Measurements from ENCODE around the gene PCDHGB3. TPM values are rescaled to one million over a fixed set of nuclear protein-coding genes. Genes with fewer than 3 reads are reported as not detected.
"Not testable (repeated sequence)": the region's sequence is repeated elsewhere in the genome, so short reads cannot be mapped to it uniquely, and the experiment has no call there.

Gene PCDHGB3
- total RNA-seq, 1 donor from 2014 or later = 1.9 TPM

DNA sequence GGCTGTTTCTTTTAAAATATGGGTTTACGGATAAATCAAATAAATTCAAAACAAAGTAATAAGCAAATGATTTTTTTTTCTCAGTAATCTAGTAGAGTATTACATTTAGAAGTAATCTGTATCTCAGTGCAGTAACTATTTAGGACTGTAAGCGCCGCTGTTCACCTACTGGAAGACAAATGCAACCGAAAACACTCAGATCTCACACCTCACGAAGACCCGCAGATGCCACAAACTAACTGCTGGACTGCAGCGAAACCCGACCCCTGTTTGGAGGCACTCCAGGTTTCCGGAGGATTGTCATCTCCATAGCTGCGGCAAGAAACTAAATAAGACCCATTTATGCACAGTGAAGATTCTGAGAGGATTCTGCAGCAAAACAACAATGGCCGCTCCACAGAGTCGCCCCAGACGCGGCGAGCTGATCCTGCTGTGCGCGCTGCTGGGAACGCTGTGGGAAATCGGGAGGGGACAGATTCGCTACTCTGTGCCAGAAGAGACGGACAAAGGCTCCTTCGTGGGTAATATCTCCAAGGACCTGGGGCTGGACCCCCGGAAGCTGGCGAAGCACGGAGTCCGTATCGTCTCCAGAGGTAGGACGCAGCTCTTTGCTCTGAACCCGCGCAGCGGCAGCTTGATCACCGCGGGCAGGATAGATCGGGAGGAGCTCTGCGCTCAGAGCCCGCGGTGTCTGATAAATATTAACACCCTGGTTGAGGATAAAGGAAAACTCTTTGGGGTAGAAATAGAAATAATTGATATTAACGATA is 22.6 kb downstream of the PCDHGB3 start, which contains the start of gene PCDHGA8:
TSS of gene PCDHGA8 (plus strand) at position 205 of the 770 bp plus-strand sequence. CDS start at position 386, 181 bp downstream.
- DNase-seq (ENCODE audit: low read depth in 2 of 2) = no peak

DNA sequence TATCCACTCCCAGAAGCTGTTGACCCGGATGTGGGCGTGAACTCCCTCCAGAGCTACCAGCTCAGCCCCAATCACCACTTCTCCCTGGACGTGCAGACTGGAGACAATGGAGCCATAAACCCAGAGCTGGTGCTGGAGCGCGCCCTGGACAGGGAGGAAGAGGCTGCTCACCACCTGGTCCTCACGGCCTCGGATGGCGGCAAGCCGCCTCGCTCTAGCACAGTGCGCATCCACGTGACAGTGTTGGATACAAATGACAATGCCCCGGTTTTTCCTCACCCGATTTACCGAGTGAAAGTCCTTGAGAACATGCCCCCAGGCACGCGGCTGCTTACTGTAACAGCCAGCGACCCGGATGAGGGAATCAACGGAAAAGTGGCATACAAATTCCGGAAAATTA is 23.2 kb downstream of the PCDHGB3 start:
- DNase-seq (ENCODE audit: low read depth in 2 of 2) = no peak

DNA sequence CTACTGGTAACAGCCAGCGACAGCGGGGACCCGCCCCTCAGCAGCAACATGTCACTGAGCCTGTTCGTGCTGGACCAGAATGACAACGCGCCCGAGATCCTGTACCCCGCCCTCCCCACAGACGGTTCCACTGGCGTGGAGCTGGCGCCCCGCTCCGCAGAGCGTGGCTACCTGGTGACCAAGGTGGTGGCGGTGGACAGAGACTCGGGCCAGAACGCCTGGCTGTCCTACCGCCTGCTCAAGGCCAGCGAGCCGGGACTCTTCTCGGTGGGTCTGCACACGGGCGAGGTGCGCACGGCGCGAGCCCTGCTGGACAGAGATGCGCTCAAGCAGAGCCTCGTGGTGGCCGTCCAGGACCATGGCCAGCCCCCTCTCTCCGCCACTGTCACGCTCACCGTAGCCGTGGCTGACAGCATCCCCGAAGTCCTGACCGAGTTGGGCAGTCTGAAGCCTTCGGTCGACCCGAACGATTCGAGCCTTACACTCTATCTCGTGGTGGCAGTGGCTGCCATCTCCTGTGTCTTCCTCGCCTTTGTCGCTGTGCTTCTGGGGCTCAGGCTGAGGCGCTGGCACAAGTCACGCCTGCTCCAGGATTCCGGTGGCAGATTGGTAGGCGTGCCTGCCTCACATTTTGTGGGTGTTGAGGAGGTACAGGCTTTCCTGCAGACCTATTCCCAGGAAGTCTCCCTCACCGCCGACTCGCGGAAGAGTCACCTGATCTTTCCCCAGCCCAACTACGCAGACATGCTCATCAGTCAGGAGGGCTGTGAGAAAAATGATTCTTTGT is 24.6 kb downstream of the PCDHGB3 start:
- not testable (repeated sequence) for DNase-seq (ENCODE audit: low read depth in 2 of 2)

DNA sequence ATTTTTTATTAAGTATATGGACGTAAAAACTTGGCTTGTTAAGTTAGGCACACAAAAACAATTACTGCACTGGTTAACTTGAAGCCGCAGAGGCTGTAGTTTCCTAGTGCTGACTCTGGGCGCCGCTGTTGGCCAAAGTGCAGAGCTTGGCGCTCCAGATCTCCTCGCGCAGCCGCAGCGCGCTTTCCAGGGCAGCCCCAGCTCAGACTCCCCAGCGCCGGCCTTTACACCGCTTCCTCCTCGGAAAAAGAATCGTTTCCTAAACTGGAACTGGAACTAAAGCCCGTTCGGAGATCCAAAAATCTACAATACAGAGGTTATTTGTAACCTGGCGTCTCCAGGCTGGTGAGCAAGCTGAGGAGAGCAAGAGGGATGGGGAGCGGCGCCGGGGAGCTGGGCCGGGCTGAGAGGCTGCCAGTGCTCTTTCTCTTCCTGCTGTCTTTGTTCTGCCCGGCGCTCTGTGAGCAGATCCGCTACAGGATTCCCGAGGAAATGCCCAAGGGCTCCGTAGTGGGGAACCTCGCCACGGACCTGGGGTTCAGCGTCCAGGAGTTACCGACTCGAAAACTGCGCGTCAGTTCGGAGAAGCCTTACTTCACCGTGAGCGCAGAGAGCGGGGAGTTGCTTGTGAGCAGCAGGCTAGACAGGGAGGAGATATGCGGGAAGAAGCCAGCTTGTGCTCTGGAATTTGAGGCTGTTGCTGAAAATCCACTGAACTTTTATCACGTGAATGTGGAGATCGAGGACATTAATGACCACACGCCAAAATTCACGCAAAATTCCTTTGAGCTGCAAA is 27.9 kb downstream of the PCDHGB3 start, which contains the start of gene PCDHGB5:
TSS of gene PCDHGB5 (plus strand) at position 192 of the 796 bp plus-strand sequence. CDS start at position 373, 181 bp downstream.
- peak; percentile 18 to 70 for DNase-seq (ENCODE audit: low read depth in 2 of 2)

DNA sequence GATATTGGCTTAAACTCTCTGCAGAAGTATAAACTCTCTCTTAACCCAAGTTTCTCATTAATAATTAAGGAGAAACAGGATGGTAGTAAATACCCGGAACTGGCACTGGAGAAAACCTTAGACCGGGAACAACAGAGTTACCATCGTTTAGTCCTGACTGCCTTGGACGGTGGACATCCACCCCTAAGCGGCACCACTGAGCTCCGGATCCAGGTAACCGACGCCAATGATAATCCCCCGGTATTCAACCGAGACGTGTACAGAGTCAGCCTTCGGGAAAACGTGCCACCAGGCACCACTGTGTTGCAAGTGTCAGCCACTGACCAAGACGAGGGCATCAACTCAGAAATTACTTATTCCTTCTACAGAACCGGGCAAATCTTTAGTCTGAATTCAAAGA is 28.6 kb downstream of the PCDHGB3 start:
- DNase-seq (ENCODE audit: low read depth in 2 of 2) = no peak

DNA sequence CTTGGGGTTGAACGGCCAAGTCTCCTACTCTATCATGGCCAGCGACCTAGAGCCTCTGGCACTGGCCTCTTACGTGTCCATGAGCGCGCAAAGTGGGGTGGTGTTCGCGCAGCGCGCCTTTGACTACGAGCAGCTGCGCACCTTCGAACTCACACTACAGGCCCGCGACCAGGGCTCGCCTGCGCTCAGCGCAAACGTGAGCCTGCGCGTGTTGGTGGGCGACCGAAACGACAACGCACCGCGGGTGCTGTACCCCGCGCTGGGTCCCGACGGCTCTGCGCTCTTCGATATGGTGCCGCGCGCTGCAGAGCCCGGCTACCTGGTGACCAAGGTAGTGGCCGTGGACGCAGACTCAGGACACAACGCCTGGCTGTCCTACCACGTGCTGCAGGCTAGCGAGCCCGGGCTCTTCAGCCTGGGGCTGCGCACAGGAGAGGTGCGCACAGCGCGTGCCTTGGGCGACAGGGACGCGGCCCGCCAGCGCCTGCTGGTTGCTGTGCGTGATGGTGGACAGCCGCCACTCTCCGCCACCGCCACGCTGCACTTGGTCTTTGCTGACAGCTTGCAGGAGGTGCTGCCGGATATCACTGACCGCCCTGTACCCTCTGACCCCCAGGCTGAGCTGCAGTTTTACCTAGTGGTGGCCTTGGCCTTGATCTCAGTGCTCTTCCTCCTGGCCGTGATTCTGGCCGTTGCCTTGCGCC is 29.7 kb downstream of the PCDHGB3 start:
- DNase-seq (ENCODE audit: low read depth in 2 of 2) = no peak

DNA sequence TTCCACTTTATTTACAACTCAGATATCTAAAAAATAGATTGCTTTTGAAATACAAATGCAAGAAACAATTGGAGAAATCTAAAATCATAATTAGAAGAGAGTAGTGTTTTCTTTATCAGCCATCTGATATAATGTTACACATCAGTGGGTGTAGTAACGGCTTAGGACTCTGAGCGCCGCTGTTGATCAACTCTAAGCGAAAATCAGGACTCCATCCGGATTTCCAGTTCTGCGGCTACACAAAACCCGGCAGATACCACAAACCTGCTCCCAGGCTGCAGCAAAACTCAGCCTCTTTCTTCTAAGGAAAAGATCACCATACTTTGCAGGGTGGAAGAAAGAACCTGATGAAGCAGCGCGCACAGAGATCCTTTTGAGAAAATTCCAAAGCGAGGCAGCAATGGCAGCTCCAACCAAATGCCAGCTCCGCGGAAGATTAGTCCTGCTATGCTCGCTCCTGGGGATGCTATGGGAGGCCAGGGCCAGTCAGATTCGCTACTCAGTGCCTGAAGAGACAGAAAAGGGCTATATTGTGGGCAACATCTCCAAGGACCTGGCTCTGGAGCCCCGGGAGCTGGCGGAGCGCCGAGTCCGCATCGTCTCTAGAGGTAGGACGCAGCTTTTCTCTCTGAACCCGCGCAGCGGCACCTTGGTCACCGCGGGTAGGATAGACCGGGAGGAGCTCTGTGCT is 32.7 kb downstream of the PCDHGB3 start, which contains the start of gene PCDHGA9:
TSS of gene PCDHGA9 (plus strand) at position 226 of the 691 bp plus-strand sequence. CDS start at position 401, 175 bp downstream.
- peak in 1 of 2 donors; percentile 37 for DNase-seq (ENCODE audit: low read depth in 2 of 2)

DNA sequence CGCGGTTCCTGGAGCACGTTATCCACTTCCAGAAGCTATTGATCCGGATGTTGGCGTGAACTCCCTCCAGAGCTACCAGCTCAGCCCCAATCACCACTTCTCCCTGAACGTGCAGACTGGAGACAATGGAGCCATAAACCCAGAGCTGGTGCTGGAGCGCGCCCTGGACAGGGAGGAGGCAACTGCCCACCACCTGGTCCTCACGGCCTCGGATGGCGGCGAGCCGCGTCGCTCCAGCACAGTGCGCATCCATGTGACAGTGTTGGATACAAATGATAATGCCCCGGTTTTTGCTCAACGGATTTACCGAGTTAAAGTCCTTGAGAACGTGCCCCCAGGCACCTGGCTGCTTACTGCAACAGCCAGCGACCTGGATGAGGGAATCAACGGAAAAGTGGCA is 33.3 kb downstream of the PCDHGB3 start:
- no peak for DNase-seq (ENCODE audit: low read depth in 2 of 2)

DNA sequence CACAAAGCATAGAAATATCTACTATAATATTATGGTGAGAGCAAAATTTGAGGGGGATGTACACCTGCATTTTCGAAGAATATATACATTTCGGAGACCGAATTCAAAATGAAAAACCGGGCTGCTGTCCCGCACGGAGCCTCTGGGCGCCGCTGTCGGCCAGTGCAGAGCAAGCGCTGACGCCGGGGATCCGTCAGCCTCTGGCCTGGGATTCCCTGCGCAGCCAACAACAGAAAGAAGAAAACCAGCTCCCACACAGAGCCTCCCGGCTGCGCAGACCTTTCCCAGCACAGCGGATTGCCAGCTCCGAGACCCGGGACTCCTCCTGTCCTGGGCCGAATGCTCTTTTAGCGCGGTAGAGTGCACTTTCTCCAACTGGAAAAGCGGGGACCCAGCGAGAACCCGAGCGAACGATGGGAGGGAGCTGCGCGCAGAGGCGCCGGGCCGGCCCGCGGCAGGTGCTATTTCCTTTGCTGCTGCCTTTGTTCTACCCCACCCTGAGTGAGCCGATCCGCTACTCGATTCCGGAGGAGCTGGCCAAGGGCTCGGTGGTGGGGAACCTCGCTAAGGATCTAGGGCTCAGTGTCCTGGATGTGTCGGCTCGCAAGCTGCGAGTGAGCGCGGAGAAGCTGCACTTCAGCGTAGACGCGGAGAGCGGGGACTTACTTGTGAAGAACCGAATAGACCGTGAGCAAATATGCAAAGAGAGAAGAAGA is 37.9 kb downstream of the PCDHGB3 start, which contains the start of gene PCDHGB6:
TSS of gene PCDHGB6 (plus strand) at position 232 of the 716 bp plus-strand sequence. CDS start at position 414, 182 bp downstream.
- peak; percentile 11 to 35 for DNase-seq (ENCODE audit: low read depth in 2 of 2)

DNA sequence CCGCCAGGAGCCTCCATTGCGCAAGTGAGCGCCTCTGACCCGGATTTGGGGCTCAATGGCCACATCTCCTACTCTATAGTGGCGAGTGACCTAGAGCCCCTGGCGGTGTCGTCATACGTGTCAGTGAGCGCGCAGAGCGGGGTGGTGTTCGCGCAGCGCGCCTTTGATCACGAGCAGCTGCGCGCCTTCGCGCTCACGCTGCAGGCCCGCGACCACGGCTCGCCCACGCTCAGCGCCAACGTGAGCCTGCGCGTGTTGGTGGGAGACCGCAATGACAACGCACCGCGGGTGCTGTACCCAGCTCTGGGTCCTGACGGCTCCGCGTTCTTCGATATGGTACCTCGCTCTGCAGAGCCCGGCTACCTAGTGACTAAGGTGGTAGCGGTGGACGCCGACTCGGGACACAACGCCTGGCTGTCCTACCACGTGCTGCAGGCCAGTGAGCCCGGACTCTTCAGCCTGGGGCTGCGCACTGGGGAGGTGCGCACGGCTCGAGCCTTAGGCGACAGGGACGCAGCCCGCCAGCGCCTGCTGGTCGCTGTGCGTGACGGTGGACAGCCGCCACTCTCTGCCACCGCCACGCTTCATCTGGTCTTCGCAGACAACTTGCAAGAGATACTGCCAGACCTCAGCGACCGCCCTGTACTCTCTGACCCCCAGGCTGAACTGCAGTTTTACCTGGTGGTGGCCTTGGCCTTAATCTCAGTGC is 39.7 kb downstream of the PCDHGB3 start:
- DNase-seq (ENCODE audit: low read depth in 2 of 2) = no peak

GRCh38 chr5:141411575-141411974 is 41.5 kb downstream of the PCDHGB3 start:
- DNase-seq (ENCODE audit: low read depth in 2 of 2) = no peak

DNA sequence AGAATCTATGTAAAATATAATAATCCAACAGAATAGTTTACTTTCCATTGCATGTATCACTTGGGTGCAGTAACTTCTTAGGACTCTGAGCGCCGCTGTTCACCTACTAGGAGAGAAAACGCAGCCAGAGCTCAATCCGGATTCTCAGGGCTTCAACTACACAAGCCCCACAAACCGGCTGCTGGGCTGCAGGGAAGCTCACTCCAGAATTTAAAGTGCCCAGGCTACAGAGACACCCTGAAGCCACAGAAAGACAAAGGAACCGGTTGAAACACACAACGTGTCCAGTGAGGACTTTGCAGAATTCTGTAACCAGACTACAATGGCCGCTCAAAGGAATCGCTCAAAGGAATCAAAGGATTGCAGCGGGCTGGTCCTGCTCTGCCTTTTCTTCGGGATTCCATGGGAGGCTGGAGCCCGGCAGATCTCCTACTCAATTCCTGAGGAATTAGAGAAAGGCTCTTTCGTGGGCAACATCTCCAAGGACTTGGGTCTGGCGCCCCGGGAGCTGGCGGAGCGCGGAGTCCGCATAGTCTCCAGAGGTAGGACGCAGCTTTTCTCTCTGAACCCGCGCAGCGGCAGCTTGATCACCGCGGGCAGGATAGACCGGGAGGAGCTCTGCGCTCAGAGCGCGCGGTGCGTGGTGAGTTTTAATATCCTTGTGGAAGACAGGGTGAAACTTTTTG is 43.0 kb downstream of the PCDHGB3 start, which contains the start of gene PCDHGA10:
TSS of gene PCDHGA10 (plus strand) at position 134 of the 686 bp plus-strand sequence. CDS start at position 323, 189 bp downstream.
- DNase-seq (ENCODE audit: low read depth in 2 of 2) = peak; percentile 57 to 72

DNA sequence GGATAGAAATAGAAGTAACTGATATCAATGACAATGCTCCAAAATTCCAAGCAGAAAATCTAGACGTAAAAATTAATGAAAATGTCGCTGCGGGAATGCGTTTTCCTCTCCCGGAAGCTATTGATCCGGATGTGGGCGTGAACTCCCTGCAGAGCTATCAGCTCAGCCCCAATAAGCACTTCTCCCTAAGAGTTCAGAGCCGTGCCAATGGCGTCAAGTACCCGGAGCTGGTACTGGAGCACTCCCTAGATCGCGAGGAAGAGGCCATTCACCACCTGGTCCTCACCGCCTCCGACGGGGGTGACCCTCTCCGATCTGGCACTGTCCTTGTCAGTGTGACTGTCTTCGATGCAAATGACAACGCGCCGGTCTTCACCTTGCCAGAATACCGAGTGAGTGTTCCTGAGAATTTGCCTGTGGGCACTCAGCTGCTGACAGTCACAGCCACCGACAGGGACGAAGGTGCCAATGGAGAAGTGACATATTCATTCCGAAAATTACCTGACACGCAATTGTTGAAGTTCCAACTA is 43.6 kb downstream of the PCDHGB3 start:
- no peak for DNase-seq (ENCODE audit: low read depth in 2 of 2)

GRCh38 chr5:141414548-141415274 is 44.7 kb downstream of the PCDHGB3 start:
- DNase-seq (ENCODE audit: low read depth in 2 of 2) = not testable (repeated sequence)

- DNase-seq (ENCODE audit: low read depth in 2 of 2) = not testable (repeated sequence)
Measured at GRCh38 chr5:141415275-141415618, 45.2 kb downstream of the PCDHGB3 start.

GRCh38 chr5:141417494-141418172 is 47.6 kb downstream of the PCDHGB3 start, which contains the start of gene PCDHGB7:
Gene PCDHGB7 (plus strand): TSS chr5:141417677. CDS start chr5:141417860, 183 bp downstream.
- peak; percentile 65 to 82 for DNase-seq (ENCODE audit: low read depth in 2 of 2)

Measured in dermis microvascular lymphatic vessel endothelial cell (primary cell).